ENCODE measurements around the gene TEAD4.

TEAD4 gene

GRCh38 chr12:2959192-2959504 is at the start of gene TEAD4:
TEAD4 (plus strand) TSS chr12:2959397.
- peak in 2 of 4 experiments; percentile 6 to 10 for DNase-seq (ENCODE audit: low read depth in 4 of 4, low spot score in 1 of 4)

GRCh38 chr12:2912216-2912575 is 47.0 kb upstream of the TEAD4 start:
- DNase-seq (ENCODE audit: low read depth in 4 of 4, low spot score in 1 of 4): no peak

- DNase-seq (ENCODE audit: low read depth in 4 of 4, low spot score in 1 of 4): no peak
Measured at GRCh38 chr12:2919249-2919648, 39.9 kb upstream of the TEAD4 start.

GRCh38 chr12:2922329-2922728 is 36.9 kb upstream of the TEAD4 start:
- no peak for DNase-seq (ENCODE audit: low read depth in 4 of 4, low spot score in 1 of 4)

- DNase-seq (ENCODE audit: low read depth in 4 of 4, low spot score in 1 of 4): no peak
Measured at GRCh38 chr12:2923057-2923456, 36.1 kb upstream of the TEAD4 start.

- DNase-seq (ENCODE audit: low read depth in 4 of 4, low spot score in 1 of 4): no peak
Measured at GRCh38 chr12:2924019-2924418, 35.2 kb upstream of the TEAD4 start.

- DNase-seq (ENCODE audit: low read depth in 4 of 4, low spot score in 1 of 4): no peak
Measured at GRCh38 chr12:2925322-2925995, 33.7 kb upstream of the TEAD4 start.

- DNase-seq (ENCODE audit: low read depth in 4 of 4, low spot score in 1 of 4): no peak
Measured at GRCh38 chr12:2930865-2931264, 28.3 kb upstream of the TEAD4 start.

- no peak for DNase-seq (ENCODE audit: low read depth in 4 of 4, low spot score in 1 of 4)
Measured at GRCh38 chr12:2933586-2933985, 25.6 kb upstream of the TEAD4 start.

GRCh38 chr12:2934371-2934770 is 24.8 kb upstream of the TEAD4 start:
- DNase-seq (ENCODE audit: low read depth in 4 of 4, low spot score in 1 of 4): no peak

GRCh38 chr12:2936301-2936700 is 22.9 kb upstream of the TEAD4 start:
- no peak for DNase-seq (ENCODE audit: low read depth in 4 of 4, low spot score in 1 of 4)

GRCh38 chr12:2937500-2937899 is 21.7 kb upstream of the TEAD4 start:
- DNase-seq (ENCODE audit: low read depth in 4 of 4, low spot score in 1 of 4): no peak

GRCh38 chr12:2939191-2939590 is 20.0 kb upstream of the TEAD4 start:
- no peak for DNase-seq (ENCODE audit: low read depth in 4 of 4, low spot score in 1 of 4)

GRCh38 chr12:2940564-2940963 is 18.6 kb upstream of the TEAD4 start:
- DNase-seq (ENCODE audit: low read depth in 4 of 4, low spot score in 1 of 4): no peak

- DNase-seq (ENCODE audit: low read depth in 4 of 4, low spot score in 1 of 4): no peak
Measured at GRCh38 chr12:2941524-2941923, 17.7 kb upstream of the TEAD4 start.

- DNase-seq (ENCODE audit: low read depth in 4 of 4, low spot score in 1 of 4): peak in 3 of 4 experiments; percentile 33 to 36 (median 35)
Measured at GRCh38 chr12:2944401-2945047, 14.7 kb upstream of the TEAD4 start.

GRCh38 chr12:2949411-2949810 is 9.8 kb upstream of the TEAD4 start:
- no peak for DNase-seq (ENCODE audit: low read depth in 4 of 4, low spot score in 1 of 4)

- DNase-seq (ENCODE audit: low read depth in 4 of 4, low spot score in 1 of 4): no peak
Measured at GRCh38 chr12:2955888-2956287, 3.3 kb upstream of the TEAD4 start.

- no peak for DNase-seq (ENCODE audit: low read depth in 4 of 4, low spot score in 1 of 4)
Measured at GRCh38 chr12:2957816-2958431, 1.3 kb upstream of the TEAD4 start.

- no peak for DNase-seq (ENCODE audit: low read depth in 4 of 4, low spot score in 1 of 4)
Measured at GRCh38 chr12:2958432-2959191, 585 bp upstream of the TEAD4 start.

- DNase-seq (ENCODE audit: low read depth in 4 of 4, low spot score in 1 of 4): peak in 2 of 4 experiments; percentile 4 to 21
Measured at GRCh38 chr12:2959505-2960389, 550 bp downstream of the TEAD4 start.

All from stimulated activated CD4-positive, alpha-beta T cell treated with anti-CD3 and anti-CD28 coated beads, Interleukin-1b, Interleukin-23, amount 100 ng/mL, for 24 hours (primary cell).